Osteoblast (primary cell): ENCODE measurements around the gene CLDN18. TPM values are rescaled to one million over a fixed set of nuclear protein-coding genes. Genes with fewer than 3 reads are reported as not detected.

Experiments used
- DNase-seq: peaks from one replicate; pipeline ENCODE4 v3.0.0; 2011; ENCODE audit warnings: low spot score, mixed read lengths; ENCODE audit not compliant: insufficient read length; ENCODE audit errors: missing footprints
- H2AFZ ChIP-seq: 2 replicates; pipeline ENCODE4 v1.6.0; 2011; ENCODE audit warnings: mild to moderate bottlenecking, low read length
- H3K27ac ChIP-seq: 2 replicates; pipeline ENCODE4 v1.5.1; 2011; ENCODE audit warnings: mild to moderate bottlenecking, low read depth, low read length, moderate library complexity
- H3K27me3 ChIP-seq: 2 replicates; pipeline ENCODE4 v1.6.0; 2012; ENCODE audit warnings: mild to moderate bottlenecking, control low read depth, inconsistent platforms, low read length, moderate library complexity; ENCODE audit not compliant: insufficient read depth
- H3K36me3 ChIP-seq: 2 replicates; pipeline ENCODE4 v1.5.1; 2011; ENCODE audit warnings: mild to moderate bottlenecking, low read length, control low read depth, moderate library complexity; ENCODE audit not compliant: insufficient read depth
- H3K4me1 ChIP-seq: 2 replicates; pipeline ENCODE4 v1.5.1; 2011; ENCODE audit warnings: mild to moderate bottlenecking, low read length, control low read depth, moderate library complexity; ENCODE audit not compliant: insufficient read depth
- H3K4me2 ChIP-seq: 2 replicates; pipeline ENCODE4 v1.6.0; 2011; ENCODE audit warnings: mild to moderate bottlenecking, low read length; ENCODE audit not compliant: insufficient read depth
- H3K4me3 ChIP-seq: fragments of 200-600 bp; sonication (generic); 3 replicates; pipeline ENCODE4 v1.5.1; 2012; ENCODE audit warnings: mild to moderate bottlenecking, low read length, inconsistent platforms; ENCODE audit not compliant: insufficient read depth
- H3K79me2 ChIP-seq: 2 replicates; pipeline ENCODE4 v1.6.0; 2012; ENCODE audit warnings: mild to moderate bottlenecking, low read length, control low read depth, inconsistent platforms; ENCODE audit not compliant: insufficient read depth
- H3K9me3 ChIP-seq: 2 replicates; pipeline ENCODE4 v1.5.1; 2011; ENCODE audit warnings: low read depth, low read length, control low read depth
- H4K20me1 ChIP-seq: 2 replicates; pipeline ENCODE4 v1.6.0; 2012; ENCODE audit warnings: mild to moderate bottlenecking, low read length, control low read depth; ENCODE audit not compliant: insufficient read depth
- CTCF ChIP-seq: IDR thresholded peaks from 2 replicates; pipeline ENCODE4 v1.5.1; 2011; ENCODE audit warnings: mild to moderate bottlenecking, low read depth, low read length, moderate library complexity; ENCODE audit errors: extremely low read depth
- total RNA-seq: library from RNA; depleted of rRNA; stranded (reverse); fragments of >200 nt; gene quantifications from 2 replicates; pipeline ENCODE4 v1.2.3, GENCODE V29; 2012

The CLDN18 gene
- total RNA-seq, 1 donor: not detected

DNA sequence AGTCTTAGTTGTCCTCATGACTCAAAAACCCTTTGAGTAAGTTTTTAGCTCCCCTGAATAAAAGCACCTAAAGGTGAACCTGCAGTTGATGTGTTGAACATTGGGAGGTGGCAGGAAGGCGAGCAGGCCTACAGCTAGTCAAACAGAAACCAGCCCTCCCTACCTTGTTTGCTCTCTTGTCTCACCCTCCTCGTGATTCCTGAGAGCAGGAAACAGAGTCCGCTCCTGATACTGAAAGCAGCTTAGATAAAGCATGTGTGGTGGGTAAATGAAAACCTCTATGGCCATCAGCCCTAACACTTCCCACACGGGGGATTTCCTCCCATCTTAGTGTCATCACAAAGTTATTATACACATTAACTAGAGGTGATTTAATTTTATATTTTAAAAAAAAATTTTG is 21.8 kb upstream of the CLDN18 start:
- H3K27ac ChIP-seq: no peak overlapping the region

DNA sequence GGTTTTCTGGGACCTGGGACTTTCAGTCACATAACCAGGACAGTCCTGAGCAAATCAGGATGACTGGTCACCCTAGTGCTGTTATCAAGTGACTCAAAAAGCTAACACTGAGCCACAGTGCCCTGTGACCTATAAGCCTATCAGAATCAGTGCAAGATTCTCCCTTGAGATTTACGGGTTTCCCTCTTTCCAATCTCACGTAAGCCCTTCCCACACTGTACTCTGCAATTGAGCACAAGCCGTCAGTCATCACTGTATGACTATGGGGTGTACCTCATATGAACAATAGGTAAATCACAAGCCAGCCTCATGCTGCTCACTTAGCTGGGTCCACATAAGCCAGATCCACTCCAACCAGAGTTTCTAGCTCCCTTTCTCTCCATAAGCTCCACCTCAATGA is 21.0 kb upstream of the CLDN18 start:
- no peaks in the 10 kb centered on the region for H4K20me1 ChIP-seq
- no peak overlapping the region for H3K4me2 ChIP-seq
- H3K9me3 ChIP-seq: no peaks in the 10 kb centered on the region
- H3K79me2 ChIP-seq: no peaks in the 10 kb centered on the region
- no peak for TF ChIP-seq CTCF
- H3K36me3 ChIP-seq: no peaks in the 10 kb centered on the region
- no peak overlapping the region for H2AFZ ChIP-seq
- DNase-seq: no peak
- no peak overlapping the region for H3K27ac ChIP-seq
- peaks cover 4% of the 10 kb centered on the region for H3K4me1 ChIP-seq
- no peaks in the 10 kb centered on the region for H3K27me3 ChIP-seq
- no peak overlapping the region for H3K4me3 ChIP-seq

More for the DNA sequence above, 21.8 kb upstream of the CLDN18 start:
- Histone ChIP-seq H4K20me1 (no peaks in the 10 kb centered on the region), H3K4me3 (no peak overlapping the region), H3K4me1 (peaks cover 4% of the 10 kb centered on the region), H3K27me3 (no peaks in the 10 kb centered on the region), H2AFZ (no peak overlapping the region), H3K36me3 (no peaks in the 10 kb centered on the region), H3K9me3 (no peaks in the 10 kb centered on the region), H3K79me2 (no peaks in the 10 kb centered on the region), H3K4me2 (no peak overlapping the region)
- no peak for DNase-seq
- TF ChIP-seq CTCF: no peak

DNA sequence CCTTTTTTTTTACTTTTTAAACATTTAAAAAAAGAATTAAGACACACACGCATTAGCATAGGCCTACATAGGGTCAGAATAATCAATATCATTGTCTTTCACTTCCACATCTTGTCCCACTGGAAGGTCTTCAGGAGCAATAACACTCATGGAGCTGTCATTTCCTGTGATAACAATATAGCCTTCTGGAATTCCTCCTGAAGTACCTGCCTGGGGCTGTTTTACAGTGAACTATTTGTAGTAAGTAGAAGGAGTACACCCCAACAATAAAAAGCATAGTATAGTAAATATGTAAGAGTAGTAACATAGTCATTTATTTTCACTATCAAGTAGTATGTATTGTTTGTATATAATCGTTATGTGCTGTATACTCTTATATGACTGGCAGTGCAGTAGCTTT is 19.5 kb upstream of the CLDN18 start:
- no peak overlapping the region for H3K4me2 ChIP-seq
- H2AFZ ChIP-seq: no peak overlapping the region
- no peaks in the 10 kb centered on the region for H4K20me1 ChIP-seq
- peaks cover 4% of the 10 kb centered on the region for H3K4me1 ChIP-seq
- no peaks in the 10 kb centered on the region for H3K36me3 ChIP-seq
- no peaks in the 10 kb centered on the region for H3K79me2 ChIP-seq
- TF ChIP-seq CTCF: no peak
- H3K27me3 ChIP-seq: no peaks in the 10 kb centered on the region
- no peaks in the 10 kb centered on the region for H3K9me3 ChIP-seq
- no peak for DNase-seq
- H3K27ac ChIP-seq: no peak overlapping the region
- H3K4me3 ChIP-seq: no peak overlapping the region

DNA sequence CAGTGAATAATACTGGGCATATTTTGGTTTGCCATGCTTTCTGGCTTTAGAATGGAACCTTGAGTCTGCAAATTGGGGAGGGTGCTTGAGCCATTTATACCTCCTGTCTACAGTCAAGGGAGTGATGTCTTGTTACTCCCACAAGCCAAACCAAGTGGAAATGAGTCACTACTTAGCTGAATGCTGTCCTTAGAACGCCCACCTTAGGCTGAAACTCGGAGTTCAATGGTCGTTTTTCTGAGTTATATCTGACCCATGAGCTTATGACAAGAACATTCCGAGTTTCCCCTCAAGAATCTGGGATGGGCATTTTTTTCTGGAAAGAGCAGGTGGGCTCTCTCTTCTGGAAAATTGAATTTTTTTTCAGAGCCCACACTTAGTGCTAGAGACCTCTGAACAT is 17.4 kb upstream of the CLDN18 start:
- no peaks in the 10 kb centered on the region for H3K79me2 ChIP-seq
- H3K27ac ChIP-seq: no peak overlapping the region
- H3K36me3 ChIP-seq: no peaks in the 10 kb centered on the region
- H3K4me1 ChIP-seq: peaks cover 4% of the 10 kb centered on the region
- no peaks in the 10 kb centered on the region for H4K20me1 ChIP-seq
- no peak for DNase-seq
- no peak overlapping the region for H3K4me3 ChIP-seq
- TF ChIP-seq CTCF: no peak
- no peak overlapping the region for H3K4me2 ChIP-seq
- no peaks in the 10 kb centered on the region for H3K9me3 ChIP-seq
- no peak overlapping the region for H2AFZ ChIP-seq
- no peaks in the 10 kb centered on the region for H3K27me3 ChIP-seq
